ENCODE results near the gene FXYD4. TPM values are rescaled to one million over a fixed set of nuclear protein-coding genes. Genes with fewer than 3 reads are reported as not detected.
A peak's percentile ranks its signal among the peaks of the same experiment; 100 is the strongest.

FXYD4 gene
- total and polyA plus RNA-seq, 4 donors: 0.65 to 3.9 (median 2.9) TPM; not detected in 1

DNA sequence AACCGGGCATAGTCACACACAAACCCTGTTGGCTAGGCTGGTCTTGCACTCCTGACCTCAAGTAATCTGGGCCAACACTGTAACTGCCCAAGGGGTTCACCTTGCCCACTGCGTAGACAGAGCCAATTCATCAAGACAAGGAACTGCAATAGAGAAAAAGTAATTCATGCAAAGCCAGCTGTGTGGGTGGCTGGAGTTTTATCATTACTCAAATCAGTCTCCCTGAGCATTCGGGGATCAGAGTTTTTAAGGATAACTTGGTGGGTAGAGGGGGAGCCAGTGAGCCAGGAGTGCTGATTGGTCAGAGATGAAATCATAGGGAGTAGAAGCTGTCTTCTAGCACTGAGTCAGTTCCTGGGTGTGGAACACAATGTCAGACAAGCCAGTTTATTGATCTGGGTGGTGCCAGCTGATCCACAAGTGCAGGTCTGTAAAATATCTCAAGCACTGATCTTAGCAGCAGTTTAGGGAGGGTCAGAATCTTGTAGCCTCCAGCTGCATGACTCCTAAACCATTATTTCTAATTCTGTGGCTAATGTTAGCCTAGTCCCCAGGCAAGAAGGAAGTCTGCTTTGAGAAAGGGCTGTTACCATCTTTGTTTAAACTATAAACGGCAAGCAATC is 15.6 kb upstream of the FXYD4 start:
- DNase-seq (no peak), ATAC-seq (ENCODE audit: insufficient read depth, low FRiP score) (no peak)
- TF ChIP-seq, protein P1, sequence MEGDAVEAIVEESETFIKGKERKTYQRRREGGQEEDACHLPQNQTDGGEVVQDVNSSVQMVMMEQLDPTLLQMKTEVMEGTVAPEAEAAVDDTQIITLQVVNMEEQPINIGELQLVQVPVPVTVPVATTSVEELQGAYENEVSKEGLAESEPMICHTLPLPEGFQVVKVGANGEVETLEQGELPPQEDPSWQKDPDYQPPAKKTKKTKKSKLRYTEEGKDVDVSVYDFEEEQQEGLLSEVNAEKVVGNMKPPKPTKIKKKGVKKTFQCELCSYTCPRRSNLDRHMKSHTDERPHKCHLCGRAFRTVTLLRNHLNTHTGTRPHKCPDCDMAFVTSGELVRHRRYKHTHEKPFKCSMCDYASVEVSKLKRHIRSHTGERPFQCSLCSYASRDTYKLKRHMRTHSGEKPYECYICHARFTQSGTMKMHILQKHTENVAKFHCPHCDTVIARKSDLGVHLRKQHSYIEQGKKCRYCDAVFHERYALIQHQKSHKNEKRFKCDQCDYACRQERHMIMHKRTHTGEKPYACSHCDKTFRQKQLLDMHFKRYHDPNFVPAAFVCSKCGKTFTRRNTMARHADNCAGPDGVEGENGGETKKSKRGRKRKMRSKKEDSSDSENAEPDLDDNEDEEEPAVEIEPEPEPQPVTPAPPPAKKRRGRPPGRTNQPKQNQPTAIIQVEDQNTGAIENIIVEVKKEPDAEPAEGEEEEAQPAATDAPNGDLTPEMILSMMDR (IDR thresholded peaks at IDR 0.05; ENCODE audit: control extremely low read depth, extremely low read depth): no peak
- Histone ChIP-seq H3K27me3 (ENCODE audit: control insufficient read depth in 3 of 3, insufficient read depth in 3 of 3, low read length in 2 of 3) (peaks cover 0 to 2% (median 0%) of the 10 kb centered on the region in 3 donors), H3K27ac (ENCODE audit: low read depth in 1 of 2, low read length in 1 of 2) (no peak overlapping the region), H3K9me3 (ENCODE audit: control insufficient read depth in 4 of 4, insufficient read depth in 3 of 4, low read length in 3 of 4) (no peaks in the 10 kb centered on the region), H3K36me3 (ENCODE audit: control insufficient read depth in 4 of 4, insufficient read depth in 4 of 4, low read length in 4 of 4) (no peaks in the 10 kb centered on the region), H3K4me3 (no peak overlapping the region), H3K9ac (ENCODE audit: insufficient read depth in 1 of 2, low read length in 2 of 2) (no peak overlapping the region), H3K4me1 (ENCODE audit: control insufficient read depth in 5 of 5, insufficient read depth in 5 of 5, low read length in 5 of 5) (no peaks in the 10 kb centered on the region)
- 73 to 80% methylated on average over 4 of the region's 4 CpGs for WGBS, 2 donors

DNA sequence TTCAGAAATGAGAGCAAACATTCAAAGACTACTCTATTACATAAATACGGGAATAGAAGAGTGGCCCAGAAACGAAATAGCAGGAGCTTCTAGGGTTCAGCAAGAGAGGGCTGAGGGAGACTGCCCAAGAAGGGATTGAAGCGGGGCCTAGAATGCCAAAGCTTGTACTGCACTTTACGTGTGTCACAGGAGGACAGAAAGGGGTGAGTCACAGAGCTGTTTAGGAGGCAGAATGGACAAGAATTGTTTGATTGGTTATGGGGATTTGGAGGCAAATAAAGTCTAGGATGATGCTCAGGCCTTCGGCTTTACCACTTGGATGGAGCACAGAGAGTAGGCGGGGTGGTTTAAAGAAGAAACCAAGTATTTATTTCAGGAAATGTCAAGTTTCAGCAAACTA is 11.3 kb upstream of the FXYD4 start:
- Histone ChIP-seq H3K4me3 (no peak overlapping the region), H3K27ac (ENCODE audit: low read depth in 1 of 2, low read length in 1 of 2) (no peak overlapping the region), H3K9me3 (ENCODE audit: control insufficient read depth in 4 of 4, insufficient read depth in 3 of 4, low read length in 3 of 4) (no peaks in the 10 kb centered on the region), H3K27me3 (ENCODE audit: control insufficient read depth in 3 of 3, insufficient read depth in 3 of 3, low read length in 2 of 3) (no peaks in the 10 kb centered on the region), H3K4me1 (ENCODE audit: control insufficient read depth in 5 of 5, insufficient read depth in 5 of 5, low read length in 5 of 5) (peaks cover 0 to 7% (median 0%) of the 10 kb centered on the region in 5 donors), H3K9ac (ENCODE audit: insufficient read depth in 1 of 2, low read length in 2 of 2) (no peak overlapping the region), H3K36me3 (ENCODE audit: control insufficient read depth in 4 of 4, insufficient read depth in 4 of 4, low read length in 4 of 4) (no peaks in the 10 kb centered on the region)
- WGBS, 2 donors: 83 to 91% methylated on average over 6 of the region's 6 CpGs
- TF ChIP-seq, protein P1 (IDR thresholded peaks at IDR 0.05; ENCODE audit: control extremely low read depth, extremely low read depth): no peak
- no peak for DNase-seq
- ATAC-seq (ENCODE audit: insufficient read depth, low FRiP score): no peak

DNA sequence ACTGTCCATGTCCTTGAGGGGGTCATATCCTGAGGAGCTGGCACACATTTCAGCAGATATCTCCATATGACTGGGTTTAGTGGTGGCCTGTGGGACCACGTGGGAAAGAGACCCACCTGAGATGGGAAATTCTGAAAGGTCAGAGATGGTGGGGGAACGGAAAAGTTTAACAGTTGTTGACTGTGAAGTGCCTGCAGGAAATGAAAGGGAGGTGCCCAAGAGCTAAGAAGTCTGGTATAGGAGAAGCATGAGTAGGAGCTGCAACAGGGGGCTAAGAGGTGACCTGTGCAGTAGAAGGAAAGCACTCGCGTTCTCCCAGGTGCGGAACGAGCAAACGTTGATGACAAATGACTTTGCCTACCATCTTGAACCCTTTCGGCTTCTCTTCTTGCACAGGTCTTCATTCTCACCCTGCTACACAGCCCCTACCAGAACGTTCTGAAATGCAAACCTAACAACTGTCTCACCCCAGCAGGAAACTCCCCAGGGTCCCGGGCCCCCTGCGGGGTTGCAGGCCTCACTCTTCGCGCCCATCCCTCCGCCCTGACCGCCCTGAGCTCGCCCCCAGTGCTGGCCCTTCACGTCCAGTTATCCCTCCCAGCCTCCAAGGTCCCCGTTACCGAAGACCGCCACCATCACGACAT is 9.8 kb upstream of the FXYD4 start:
- no peaks in the 10 kb centered on the region for H3K9me3 ChIP-seq (ENCODE audit: control insufficient read depth in 4 of 4, insufficient read depth in 3 of 4, low read length in 3 of 4)
- peak overlapping the region; percentile 58 for H3K4me3 ChIP-seq
- DNase-seq (no peak), ATAC-seq (ENCODE audit: insufficient read depth, low FRiP score) (no peak)
- WGBS, 2 donors: 10 to 15% methylated on average over 21 of the region's 21 CpGs
- peaks cover 0 to 7% (median 0%) of the 10 kb centered on the region in 5 donors for H3K4me1 ChIP-seq (ENCODE audit: control insufficient read depth in 5 of 5, insufficient read depth in 5 of 5, low read length in 5 of 5)
- TF ChIP-seq, protein P1 (IDR thresholded peaks at IDR 0.05; ENCODE audit: control extremely low read depth, extremely low read depth): no peak
- H3K27me3 ChIP-seq (ENCODE audit: control insufficient read depth in 3 of 3, insufficient read depth in 3 of 3, low read length in 2 of 3): no peaks in the 10 kb centered on the region
- no peaks in the 10 kb centered on the region for H3K36me3 ChIP-seq (ENCODE audit: control insufficient read depth in 4 of 4, insufficient read depth in 4 of 4, low read length in 4 of 4)
- H3K9ac ChIP-seq (ENCODE audit: insufficient read depth in 1 of 2, low read length in 2 of 2): peak overlapping the region in 1 of 2 donors; percentile 61
- peak overlapping the region; percentile 10 to 55 for H3K27ac ChIP-seq (ENCODE audit: low read depth in 1 of 2, low read length in 1 of 2)

Data from lung (tissue), 12 donors.